ENCODE measurements around the gene CDCA4.

DNA sequence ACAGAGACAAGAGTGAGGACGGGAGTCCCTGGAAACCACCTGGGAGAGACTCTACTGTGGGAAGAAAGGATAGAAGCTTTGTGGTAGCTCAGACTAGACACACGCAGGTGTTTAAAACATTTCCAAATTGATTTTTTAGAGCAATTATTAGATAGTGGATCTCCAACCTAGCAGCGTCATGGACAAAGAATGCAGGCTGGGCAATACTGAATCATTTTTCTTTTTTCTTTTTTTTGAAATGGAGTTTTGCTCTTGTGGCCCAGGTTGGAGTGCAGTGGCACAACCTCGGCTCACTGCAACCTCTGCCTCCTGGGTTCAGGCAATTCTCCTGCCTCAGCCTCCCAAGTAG, 31.2 kb upstream of the CDCA4 start:
- TF ChIP-seq, protein P1, sequence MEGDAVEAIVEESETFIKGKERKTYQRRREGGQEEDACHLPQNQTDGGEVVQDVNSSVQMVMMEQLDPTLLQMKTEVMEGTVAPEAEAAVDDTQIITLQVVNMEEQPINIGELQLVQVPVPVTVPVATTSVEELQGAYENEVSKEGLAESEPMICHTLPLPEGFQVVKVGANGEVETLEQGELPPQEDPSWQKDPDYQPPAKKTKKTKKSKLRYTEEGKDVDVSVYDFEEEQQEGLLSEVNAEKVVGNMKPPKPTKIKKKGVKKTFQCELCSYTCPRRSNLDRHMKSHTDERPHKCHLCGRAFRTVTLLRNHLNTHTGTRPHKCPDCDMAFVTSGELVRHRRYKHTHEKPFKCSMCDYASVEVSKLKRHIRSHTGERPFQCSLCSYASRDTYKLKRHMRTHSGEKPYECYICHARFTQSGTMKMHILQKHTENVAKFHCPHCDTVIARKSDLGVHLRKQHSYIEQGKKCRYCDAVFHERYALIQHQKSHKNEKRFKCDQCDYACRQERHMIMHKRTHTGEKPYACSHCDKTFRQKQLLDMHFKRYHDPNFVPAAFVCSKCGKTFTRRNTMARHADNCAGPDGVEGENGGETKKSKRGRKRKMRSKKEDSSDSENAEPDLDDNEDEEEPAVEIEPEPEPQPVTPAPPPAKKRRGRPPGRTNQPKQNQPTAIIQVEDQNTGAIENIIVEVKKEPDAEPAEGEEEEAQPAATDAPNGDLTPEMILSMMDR (IDR thresholded peaks at IDR 0.05; ENCODE audit: low read length) = no peak
- TF ChIP-seq EZH2 (IDR thresholded peaks at IDR 0.05; ENCODE audit: borderline replicate concordance, low read length) = no peak
